KMS-11 (cell line): ENCODE data around the gene ITIH1.

ENCODE experiments used
- H2AFZ ChIP-seq: fragments of 200-600 bp; sonication (generic); 2 replicates; pipeline ENCODE4 v1.6.1; 2016; ENCODE audit warnings: antibody characterized with exemption, mixed run types, low read depth
- H3K27ac ChIP-seq: fragments of 200-600 bp; sonication (generic); 2 replicates; pipeline ENCODE4 v1.6.1; 2016; ENCODE audit warnings: mild to moderate bottlenecking, mixed run types
- H3K27me3 ChIP-seq: fragments of 200-600 bp; sonication (generic); 2 replicates; pipeline ENCODE4 v1.6.1; 2017; ENCODE audit warnings: mild to moderate bottlenecking, low read depth, mixed run types, moderate library complexity; ENCODE audit not compliant: insufficient read depth
- H3K36me3 ChIP-seq: fragments of 200-600 bp; sonication (generic); 2 replicates; pipeline ENCODE4 v1.6.1; 2017; ENCODE audit warnings: mild to moderate bottlenecking, mixed run types; ENCODE audit not compliant: insufficient read depth
- H3K4me1 ChIP-seq: fragments of 200-600 bp; sonication (generic); 2 replicates; pipeline ENCODE4 v1.6.1; 2016; ENCODE audit warnings: mild to moderate bottlenecking, low read depth, mixed run types; ENCODE audit not compliant: poor library complexity, severe bottlenecking
- H3K4me2 ChIP-seq: fragments of 200-600 bp; sonication (generic); 2 replicates; pipeline ENCODE4 v1.7.0; 2016; ENCODE audit warnings: mild to moderate bottlenecking, mixed run types
- H3K4me3 ChIP-seq: fragments of 200-600 bp; sonication (generic); IDR thresholded peaks from 2 replicates; pipeline ENCODE4 v1.6.1; 2017; ENCODE audit warnings: low read depth, low read length, mixed read lengths; ENCODE audit not compliant: insufficient read depth
- H3K79me2 ChIP-seq: fragments of 200-600 bp; sonication (generic); 2 replicates; pipeline ENCODE4 v1.6.1; 2016; ENCODE audit warnings: low read depth, mixed run types; ENCODE audit not compliant: insufficient read depth
- H3K9ac ChIP-seq: fragments of 200-600 bp; sonication (generic); 2 replicates; pipeline ENCODE4 v1.6.1; 2016; ENCODE audit warnings: mild to moderate bottlenecking, mixed run types
- H4K20me1 ChIP-seq: fragments of 200-600 bp; sonication (generic); 2 replicates; pipeline ENCODE4 v1.6.1; 2016; ENCODE audit warnings: mild to moderate bottlenecking, mixed run types; ENCODE audit not compliant: insufficient read depth
- CTCF ChIP-seq: fragments of 200-600 bp; sonication (generic); conservative IDR thresholded peaks from 2 replicates; pipeline ENCODE4 v1.6.1; 2017; ENCODE audit warnings: low read depth, mild to moderate bottlenecking, antibody characterized with exemption, low read length, moderate library complexity, mixed read lengths

The ITIH1 gene

GRCh38 chr3:52839892-52840545 is 62.6 kb downstream of the ITIH1 start:
- Histone ChIP-seq H3K9ac (no peak overlapping the region), H4K20me1 (no peaks in the 10 kb centered on the region), H3K79me2 (no peaks in the 10 kb centered on the region), H3K4me3 (no peak overlapping the region), H3K4me2 (no peak overlapping the region), H3K27ac (no peak overlapping the region), H3K4me1 (no peaks in the 10 kb centered on the region), H2AFZ (no peak overlapping the region), H3K27me3 (no peaks in the 10 kb centered on the region), H3K36me3 (no peaks in the 10 kb centered on the region)
- TF ChIP-seq CTCF: no peak

GRCh38 chr3:52841211-52841980 is 64.0 kb downstream of the ITIH1 start:
- H3K4me3 ChIP-seq: no peak overlapping the region
- H4K20me1 ChIP-seq: no peaks in the 10 kb centered on the region
- no peaks in the 10 kb centered on the region for H3K27me3 ChIP-seq
- TF ChIP-seq CTCF: no peak
- no peak overlapping the region for H3K4me2 ChIP-seq
- no peaks in the 10 kb centered on the region for H3K4me1 ChIP-seq
- no peak overlapping the region for H3K9ac ChIP-seq
- no peaks in the 10 kb centered on the region for H3K36me3 ChIP-seq
- H3K27ac ChIP-seq: no peak overlapping the region
- no peaks in the 10 kb centered on the region for H3K79me2 ChIP-seq
- H2AFZ ChIP-seq: no peak overlapping the region
